HCT116 (cell line): ENCODE data around the gene TMA16. TPM values are rescaled to one million over a fixed set of nuclear protein-coding genes. Genes with fewer than 3 reads are reported as not detected.

Source experiments
- ATAC-seq: fragments of 200-7000 bp; cut with Tn5 transposase; 2 replicates; pipeline ENCODE4 v1.9.1; 2020; ENCODE audit warnings: mild to moderate bottlenecking, moderate library complexity
- BruUV-seq: library from RNA; stranded (reverse); fragments of 400-500 nt; replicated peaks from 2 replicates; lab custom pipeline; 2021; lab: Mats Ljungman, UMichigan
- CTCF ChIA-PET: fragments of 300-600 bp; sonication (Branson Sonifier 250); formaldehyde crosslinking; loops from one replicate; lab custom pipeline; 2021; ENCODE audit warnings: antibody characterized with exemption; lab: Charles Lee
- POLR2A ChIA-PET: fragments of 300-600, 350-600 bp; sonication (Branson Sonifier 250); formaldehyde crosslinking; loops from one replicate; lab custom pipeline; 2021; ENCODE audit warnings: antibody characterized with exemption; lab: Charles Lee
- RAD21 ChIA-PET, 2 experiments: fragments of 300-600 bp; sonication (Branson Sonifier 250); formaldehyde crosslinking; loops; one replicate each; lab custom pipeline; 2023; ENCODE audit warnings: low total read pairs in 2 of 2; ENCODE audit not compliant: uncharacterized antibody in 2 of 2, unreplicated experiment in 2 of 2, low non-redundant PET in 1 of 2; lab: Charles Lee
- DNase-seq: peaks from one replicate; pipeline ENCODE4 v3.0.0-alpha.2; 2010; ENCODE audit warnings: low read depth, low spot score
- H2AFZ ChIP-seq: fragments of 200-600 bp; shearing (Covaris generic), sonication (generic); 2 replicates; pipeline ENCODE4 v1.6.1; 2017; ENCODE audit warnings: low read depth, mixed run types, mixed read lengths, antibody characterized with exemption, low read length; ENCODE audit not compliant: poor library complexity, severe bottlenecking
- H3K27ac ChIP-seq: 2 replicates; pipeline ENCODE4 v1.5.1; 2012; ENCODE audit warnings: low read depth, low read length
- H3K27me3 ChIP-seq: fragments of 200-600 bp; sonication (generic); 2 replicates; pipeline ENCODE4 v1.6.1; 2016; ENCODE audit warnings: mixed run types, low read length, mixed read lengths; ENCODE audit not compliant: insufficient read depth
- H3K36me3 ChIP-seq, 2 experiments: fragments of 200-500 bp in 1 of 2; fragments of 200-600 bp in 1 of 2; sonication (Bioruptor generic) in 1 of 2; sonication (generic) in 1 of 2; 2 replicates each; pipeline versions ENCODE4 v1.5.1 to v1.6.1; 2014 to 2016; ENCODE audit warnings: low read length in 2 of 2, inconsistent platforms in 1 of 2, mixed read lengths in 1 of 2, mixed run types in 1 of 2; ENCODE audit not compliant: insufficient read depth in 2 of 2, control insufficient read depth in 1 of 2
- H3K4me1 ChIP-seq, 2 experiments: fragments of 200-600 bp in 1 of 2; sonication (generic) in 1 of 2; 2 replicates each; pipeline versions ENCODE4 v1.5.1 to v1.6.1; 2012 to 2017; ENCODE audit warnings: low read length in 2 of 2, inconsistent platforms in 1 of 2, mild to moderate bottlenecking in 1 of 2, mixed read lengths in 1 of 2, mixed run types in 1 of 2, moderate library complexity in 1 of 2; ENCODE audit not compliant: insufficient read depth in 2 of 2, control insufficient read depth in 1 of 2
- H3K4me2 ChIP-seq: fragments of 200-600 bp; sonication (generic); 2 replicates; pipeline ENCODE4 v1.6.1; 2017; ENCODE audit warnings: mixed run types, low read length, mixed read lengths
- H3K4me3 ChIP-seq, 2 experiments: fragments of 200-600 bp in 1 of 2; sonication (generic) in 1 of 2; replicated peaks in 1 of 2; 2 replicates each; pipeline ENCODE4 v1.5.1; 2011 to 2016; ENCODE audit warnings: low read length in 2 of 2, control low read depth in 1 of 2, low read depth in 1 of 2, mild to moderate bottlenecking in 1 of 2, mixed read lengths in 1 of 2, mixed run types in 1 of 2
- H3K79me2 ChIP-seq: fragments of 200-600 bp; sonication (generic); 2 replicates; pipeline ENCODE4 v1.6.1; 2017; ENCODE audit warnings: mild to moderate bottlenecking, mixed run types, low read length, moderate library complexity, mixed read lengths; ENCODE audit not compliant: insufficient read depth
- H3K9ac ChIP-seq: fragments of 200-600 bp; sonication (generic); 2 replicates; pipeline ENCODE4 v1.6.1; 2016; ENCODE audit warnings: low read length, mixed read lengths
- H3K9me2 ChIP-seq: fragments of 200-600 bp; sonication (generic), shearing (Covaris generic); 2 replicates; pipeline ENCODE4 v1.6.1; 2017; ENCODE audit warnings: mixed run types, mild to moderate bottlenecking, moderate library complexity; ENCODE audit not compliant: insufficient read depth
- H3K9me3 ChIP-seq, 2 experiments: fragments of 200-500 bp in 1 of 2; fragments of 200-600 bp in 1 of 2; sonication (Bioruptor generic) in 1 of 2; sonication (generic) in 1 of 2; 2 replicates each; pipeline ENCODE4 v1.6.1; 2014 to 2017; ENCODE audit warnings: low read length in 2 of 2, mixed read lengths in 2 of 2, inconsistent platforms in 1 of 2, low read depth in 1 of 2, mild to moderate bottlenecking in 1 of 2, mixed run types in 1 of 2, moderate library complexity in 1 of 2; ENCODE audit not compliant: control insufficient read depth in 1 of 2, insufficient read depth in 1 of 2
- H4K20me1 ChIP-seq: fragments of 200-600 bp; sonication (generic), shearing (Covaris generic); 2 replicates; pipeline ENCODE4 v1.6.1; 2017; ENCODE audit warnings: mixed run types, mild to moderate bottlenecking, moderate library complexity; ENCODE audit not compliant: insufficient read depth
- CTCF ChIP-seq, 3 experiments: fragments of 200-600 bp in 1 of 3; sonication (generic) in 1 of 3; IDR thresholded peaks in 2 of 3; conservative IDR thresholded peaks in 1 of 3; 2 replicates each; pipeline ENCODE4 v1.5.1; 2012 to 2017; ENCODE audit warnings: low read depth in 2 of 3, low read length in 2 of 3, antibody characterized with exemption in 1 of 3, borderline replicate concordance in 1 of 3, control low read depth in 1 of 3, mild to moderate bottlenecking in 1 of 3, mixed read lengths in 1 of 3, mixed run types in 1 of 3, moderate library complexity in 1 of 3; ENCODE audit not compliant: insufficient read depth in 1 of 3
- ELF1 ChIP-seq: IDR thresholded peaks from 2 replicates; pipeline ENCODE4 v1.6.1; 2012; ENCODE audit warnings: low read depth, borderline replicate concordance
- MAX ChIP-seq: IDR thresholded peaks from 2 replicates; pipeline ENCODE4 v1.6.1; 2012
- SRF ChIP-seq: IDR thresholded peaks from 2 replicates; pipeline ENCODE4 v1.6.1; 2012; ENCODE audit warnings: low read depth
- intact Hi-C: fragments of 100-400 bp; cut with micrococcal nuclease; formaldehyde crosslinking; loops from 2 replicates; pipeline ENCODE4 v1.10.0; 2022
- total RNA-seq: library from RNA; stranded (reverse); gene quantifications from one replicate; pipeline ENCODE4 v1.2.1, GENCODE V29; 2021; ENCODE audit not compliant: unreplicated experiment

The TMA16 gene
- total RNA-seq, 1 experiment from 2014 or later: 52.7 TPM

- H3K4me2 ChIP-seq: no peak overlapping the region
- H3K9ac ChIP-seq: no peak overlapping the region
- BruUV-seq: no TSS peak
- no peaks in the 10 kb centered on the region for H3K9me3 ChIP-seq
- no peak for TF ChIP-seq SRF
- no peak for TF ChIP-seq MAX
- TF ChIP-seq, all 23 proteins: peak for 0
- no peak for ATAC-seq
- intact Hi-C loops: no loop called here
- peaks cover 11 to 17% of the 10 kb centered on the region in 2 experiments for H3K36me3 ChIP-seq
- no peaks in the 10 kb centered on the region for H3K9me2 ChIP-seq
- H3K79me2 ChIP-seq: no peaks in the 10 kb centered on the region
- H2AFZ ChIP-seq: no peak overlapping the region
- H3K4me1 ChIP-seq: no peaks in the 10 kb centered on the region
- no peak overlapping the region for H3K27ac ChIP-seq
- H3K27me3 ChIP-seq: no peaks in the 10 kb centered on the region
- ChIA-PET POLR2A (no interaction called here), CTCF (interaction anchor here (1.1 kb wide), 1 partner anchor 16 kb away, joined by 3 read pairs; no protein-coding TSS in a partner anchor), RAD21 (no interaction called here)
- no peak overlapping the region for H3K4me3 ChIP-seq
- DNase-seq: no peak
- H4K20me1 ChIP-seq: no peaks in the 10 kb centered on the region
These were observed 39.6 kb downstream of the TMA16 start for GRCh38 chr4:163534056-163534455.

- DNase-seq: no peak
- intact Hi-C loops: no loop called here
- no peaks in the 10 kb centered on the region for H3K79me2 ChIP-seq
- no peak overlapping the region for H3K9ac ChIP-seq
- no peak overlapping the region for H2AFZ ChIP-seq
- no peak overlapping the region for H3K27ac ChIP-seq
- H3K9me2 ChIP-seq: no peaks in the 10 kb centered on the region
- H3K36me3 ChIP-seq: peaks cover 3 to 12% of the 10 kb centered on the region in 2 experiments; a peak in 2 of 4 replicates
- no peaks in the 10 kb centered on the region for H4K20me1 ChIP-seq
- RAD21 ChIA-PET: no interaction called here
- BruUV-seq: no TSS peak
- POLR2A ChIA-PET: no interaction called here
- H3K4me1 ChIP-seq: no peaks in the 10 kb centered on the region
- no peak overlapping the region for H3K4me2 ChIP-seq
- ATAC-seq: peak; percentile 72
- no peaks in the 10 kb centered on the region for H3K9me3 ChIP-seq
- no peak overlapping the region for H3K4me3 ChIP-seq
- CTCF ChIA-PET: no interaction called here
- no peaks in the 10 kb centered on the region for H3K27me3 ChIP-seq
- TF ChIP-seq ELF1 (no peak), CTCF (IDR thresholded peaks at IDR 0.05 in 2 of 3, conservative IDR thresholded peaks at IDR 0.05 in 1 of 3; ENCODE audit: borderline replicate concordance in 1 of 3, insufficient read depth in 1 of 3, low read depth in 2 of 3, low read length in 2 of 3) (peak in 2 of 3 experiments; percentile 30 to 44; a peak in 3 of 6 replicates)
These were observed 41.2 kb downstream of the TMA16 start for GRCh38 chr4:163535657-163536056.
